GM12891 (cell line): Measurements from ENCODE around the gene KCNT1.

Source experiments
- PAX5 ChIP-seq: IDR thresholded peaks from 2 replicates; pipeline ENCODE4 v1.6.1; 2011; ENCODE audit warnings: low read length, moderate library complexity, mild to moderate bottlenecking; ENCODE audit not compliant: insufficient read depth, severe bottlenecking
- POLR2A ChIP-seq: IDR thresholded peaks from 2 replicates; pipeline ENCODE4 v1.6.1; 2011; ENCODE audit warnings: low read depth, low read length, control low read depth
- POLR2AphosphoS5 ChIP-seq: IDR thresholded peaks from 2 replicates; pipeline ENCODE4 v1.6.1; 2011; ENCODE audit warnings: low read depth, low read length, control low read depth
- TAF1 ChIP-seq: IDR thresholded peaks from 2 replicates; pipeline ENCODE4 v1.6.1; 2011; ENCODE audit warnings: low read depth, low read length, control low read depth

GRCh38 chr9:135751501-135751900, 49.5 kb downstream of the KCNT1 start:
- no peak for TF ChIP-seq POLR2AphosphoS5
- no peak for TF ChIP-seq POLR2A
- no peak for TF ChIP-seq PAX5
- no peak for TF ChIP-seq TAF1
